Endothelial cell of umbilical vein (primary cell): ENCODE data around the gene PRXL2A. TPM values are rescaled to one million over a fixed set of nuclear protein-coding genes. Genes with fewer than 3 reads are reported as not detected.

ENCODE experiments used
- BruUV-seq: library from RNA; stranded (reverse); fragments of 400-500 nt; replicated peaks from 2 replicates; lab custom pipeline; 2021; lab: Mats Ljungman, UMichigan
- CTCF ChIA-PET: fragments of 300-600, 350-600 bp; sonication (Branson Sonifier 250); formaldehyde crosslinking; loops from one replicate; lab custom pipeline; 2021; ENCODE audit warnings: antibody characterized with exemption, inconsistent platforms; lab: Charles Lee
- POLR2A ChIA-PET: fragments of 300-600, 350-600 bp; sonication (Branson Sonifier 250); formaldehyde crosslinking; loops from one replicate; lab custom pipeline; 2021; ENCODE audit warnings: antibody characterized with exemption, inconsistent platforms; lab: Charles Lee
- DNase-seq: peaks from one replicate; pipeline ENCODE4 v3.0.0-alpha.2; 2011; ENCODE audit warnings: low read depth, low spot score
- FAIRE-seq: peaks from 2 replicates; lab custom pipeline; 2011; peaks lifted over from hg19 to GRCh38; lab: Jason Lieb, UNC
- H2AFZ ChIP-seq: 2 replicates; pipeline ENCODE4 v1.6.0; 2012; ENCODE audit warnings: low read depth, low read length, control low read depth, inconsistent platforms
- H3K27ac ChIP-seq: 2 replicates; pipeline ENCODE4 v1.5.1; 2011; ENCODE audit warnings: low read depth, mild to moderate bottlenecking, control low read depth, low read length, moderate library complexity; ENCODE audit not compliant: insufficient read depth
- H3K27me3 ChIP-seq, 2 experiments: 2 replicates each; pipeline versions ENCODE4 v1.6.0 to v1.6.1; 2011; ENCODE audit warnings: low read length in 2 of 2, mixed read lengths in 1 of 2; ENCODE audit not compliant: control insufficient read depth in 2 of 2, insufficient read depth in 2 of 2
- H3K36me3 ChIP-seq, 2 experiments: 2 replicates in 1 of 2; 3 replicates in 1 of 2; pipeline ENCODE4 v1.5.1; 2011; ENCODE audit warnings: low read length in 2 of 2, mild to moderate bottlenecking in 1 of 2, moderate library complexity in 1 of 2; ENCODE audit not compliant: control insufficient read depth in 2 of 2, insufficient read depth in 2 of 2; ENCODE audit errors: extremely low read depth in 1 of 2
- H3K4me1 ChIP-seq: 3 replicates; pipeline ENCODE4 v1.5.1; 2011; ENCODE audit warnings: mild to moderate bottlenecking, low read length; ENCODE audit not compliant: control insufficient read depth, insufficient read depth; ENCODE audit errors: extremely low read depth
- H3K4me2 ChIP-seq: 2 replicates; pipeline ENCODE4 v1.6.1; 2011; ENCODE audit warnings: low read length, control low read depth, mixed read lengths; ENCODE audit not compliant: insufficient read depth
- H3K4me3 ChIP-seq, 3 experiments: fragments of 200-600 bp in 1 of 3; sonication (generic), shearing (Covaris generic) in 1 of 3; replicated peaks in 1 of 3; 2 replicates each; pipeline ENCODE4 v1.5.1; 2011 to 2016; ENCODE audit warnings: control low read depth in 3 of 3, low read length in 3 of 3, mild to moderate bottlenecking in 2 of 3, inconsistent platforms in 1 of 3, low read depth in 1 of 3, moderate library complexity in 1 of 3; ENCODE audit not compliant: insufficient read depth in 1 of 3
- H3K79me2 ChIP-seq: 2 replicates; pipeline ENCODE4 v1.6.0; 2012; ENCODE audit warnings: low read length, inconsistent platforms; ENCODE audit not compliant: control insufficient read depth, insufficient read depth
- H3K9ac ChIP-seq: replicated peaks from 2 replicates; pipeline ENCODE3; 2011; ENCODE audit warnings: low read length, control low read depth; ENCODE audit not compliant: insufficient read depth; ENCODE audit errors: extremely low read depth
- H3K9me1 ChIP-seq: replicated peaks from 3 replicates; pipeline ENCODE4 v1.6.0; 2011; ENCODE audit warnings: mild to moderate bottlenecking, low read length; ENCODE audit not compliant: control insufficient read depth, insufficient read depth; ENCODE audit errors: extremely low read depth
- H3K9me3 ChIP-seq: replicated peaks from 2 replicates; pipeline ENCODE4 v1.5.1; 2012; ENCODE audit warnings: low read length, inconsistent platforms; ENCODE audit not compliant: control insufficient read depth, insufficient read depth
- H4K20me1 ChIP-seq: replicated peaks from 2 replicates; pipeline ENCODE3; 2011; ENCODE audit warnings: mild to moderate bottlenecking, low read length; ENCODE audit not compliant: control insufficient read depth, insufficient read depth; ENCODE audit errors: extremely low read depth
- EZH2 ChIP-seq: IDR thresholded peaks from 2 replicates; pipeline ENCODE4 v1.6.1; 2012; ENCODE audit warnings: borderline replicate concordance, low read depth, mild to moderate bottlenecking, moderate library complexity, low read length, inconsistent platforms; ENCODE audit not compliant: severe bottlenecking
- FOS ChIP-seq: IDR thresholded peaks from 2 replicates; pipeline ENCODE4 v1.6.1; 2011; ENCODE audit warnings: mild to moderate bottlenecking, low read length, moderate library complexity, borderline replicate concordance; ENCODE audit not compliant: insufficient read depth
- GATA2 ChIP-seq: IDR thresholded peaks from 2 replicates; pipeline ENCODE4 v1.7.0; 2011; ENCODE audit warnings: low read depth, mild to moderate bottlenecking, moderate library complexity, mixed read lengths, low read length; ENCODE audit not compliant: insufficient read length, insufficient read depth
- JUN ChIP-seq: IDR thresholded peaks from 2 replicates; pipeline ENCODE4 v1.6.1; 2011; ENCODE audit warnings: borderline replicate concordance, low read depth; ENCODE audit not compliant: insufficient read length, insufficient read depth
- MYC ChIP-seq: IDR thresholded peaks from one replicate; pipeline ENCODE4 v1.6.1; 2011; ENCODE audit warnings: mild to moderate bottlenecking, low read depth, low read length
- POLR2A ChIP-seq: IDR thresholded peaks from 2 replicates; pipeline ENCODE4 v1.6.1; 2012; ENCODE audit warnings: low read depth, mild to moderate bottlenecking, control low read depth, low read length
- POLR2AphosphoS5 ChIP-seq: IDR thresholded peaks from 2 replicates; pipeline ENCODE4 v1.6.1; 2012; ENCODE audit warnings: low read depth, mild to moderate bottlenecking, control low read depth, low read length, moderate library complexity; ENCODE audit not compliant: insufficient read depth
- dilution Hi-C: fragments of 300-500 bp; cut with MboI; formaldehyde crosslinking; loops from one replicate; pipeline ENCODE4 v1.15.0; 2019; ENCODE audit warnings: low sequenced_read_pairs; ENCODE audit not compliant: extremely low pct_ligation_motif_present
- intact Hi-C: fragments of 100-400 bp; cut with micrococcal nuclease; formaldehyde crosslinking; loops from one replicate; pipeline ENCODE4 v1.10.0; 2022
- polyA plus RNA-seq, 4 experiments: library from polyadenylated mRNA; depleted of rRNA in 3 of 4; stranded (reverse) in 3 of 4; unstranded in 1 of 4; fragments of >200 nt; gene quantifications; 2 replicates each; pipeline versions ENCODE4 v1.2.1 to v1.2.3, GENCODE V29; 2011 to 2012; ENCODE audit warnings: missing spikeins in 1 of 4
- total RNA-seq: library from RNA; stranded (reverse); gene quantifications from 2 replicates; pipeline ENCODE4 v1.2.3, GENCODE V29; 2021
- TF ChIP-seq, protein P1 (sequence below): IDR thresholded peaks from 2 replicates; pipeline ENCODE4 v1.6.1; 2011; ENCODE audit not compliant: insufficient read depth, insufficient read length
- TF ChIP-seq, protein P2 (sequence below), 2 donors: IDR thresholded peaks; 1 replicate in 1 of 2; 2 replicates in 1 of 2; pipeline ENCODE4 v1.5.1; 2011; ENCODE audit warnings: low read length in 2 of 2, mild to moderate bottlenecking in 2 of 2, moderate library complexity in 2 of 2, control low read depth in 1 of 2, inconsistent platforms in 1 of 2, low read depth in 1 of 2; ENCODE audit not compliant: insufficient read depth in 1 of 2; ENCODE audit errors: extremely low read depth in 1 of 2

The PRXL2A gene
- total and polyA plus RNA-seq, 2 donors (not counting 3 experiments of a cell fraction or from before 2014, with no cell fraction given), result 113 to 321 TPM

DNA sequence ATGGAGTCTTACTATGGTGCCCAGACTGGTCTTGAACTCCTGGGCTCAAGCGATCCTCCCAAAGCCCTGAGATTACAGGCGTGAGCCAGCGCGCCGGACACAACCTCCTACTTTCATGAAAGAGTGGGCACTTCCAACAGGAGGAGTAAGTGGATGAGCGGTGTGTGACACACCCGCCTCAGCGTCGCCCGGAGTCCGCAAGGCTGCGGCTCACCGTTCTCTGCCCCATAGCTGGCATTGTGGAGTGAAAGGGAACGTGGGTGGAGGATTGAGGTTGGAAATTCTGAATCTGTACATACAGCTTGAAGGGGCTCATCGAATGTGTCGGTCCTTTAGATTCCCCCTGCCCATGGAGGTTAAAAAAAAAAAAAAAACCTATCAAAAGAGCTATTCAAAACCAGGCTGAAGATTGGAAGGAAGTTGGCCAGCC, 524 bp upstream of the PRXL2A start:
- no peak for TF ChIP-seq POLR2AphosphoS5
- TF ChIP-seq EZH2, result no peak
- no peak for TF ChIP-seq POLR2A
- no peak for TF ChIP-seq GATA2
- no peak for TF ChIP-seq JUN
- TF ChIP-seq, protein P1, sequence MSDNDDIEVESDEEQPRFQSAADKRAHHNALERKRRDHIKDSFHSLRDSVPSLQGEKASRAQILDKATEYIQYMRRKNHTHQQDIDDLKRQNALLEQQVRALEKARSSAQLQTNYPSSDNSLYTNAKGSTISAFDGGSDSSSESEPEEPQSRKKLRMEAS, result no peak
- TF ChIP-seq, protein P2, sequence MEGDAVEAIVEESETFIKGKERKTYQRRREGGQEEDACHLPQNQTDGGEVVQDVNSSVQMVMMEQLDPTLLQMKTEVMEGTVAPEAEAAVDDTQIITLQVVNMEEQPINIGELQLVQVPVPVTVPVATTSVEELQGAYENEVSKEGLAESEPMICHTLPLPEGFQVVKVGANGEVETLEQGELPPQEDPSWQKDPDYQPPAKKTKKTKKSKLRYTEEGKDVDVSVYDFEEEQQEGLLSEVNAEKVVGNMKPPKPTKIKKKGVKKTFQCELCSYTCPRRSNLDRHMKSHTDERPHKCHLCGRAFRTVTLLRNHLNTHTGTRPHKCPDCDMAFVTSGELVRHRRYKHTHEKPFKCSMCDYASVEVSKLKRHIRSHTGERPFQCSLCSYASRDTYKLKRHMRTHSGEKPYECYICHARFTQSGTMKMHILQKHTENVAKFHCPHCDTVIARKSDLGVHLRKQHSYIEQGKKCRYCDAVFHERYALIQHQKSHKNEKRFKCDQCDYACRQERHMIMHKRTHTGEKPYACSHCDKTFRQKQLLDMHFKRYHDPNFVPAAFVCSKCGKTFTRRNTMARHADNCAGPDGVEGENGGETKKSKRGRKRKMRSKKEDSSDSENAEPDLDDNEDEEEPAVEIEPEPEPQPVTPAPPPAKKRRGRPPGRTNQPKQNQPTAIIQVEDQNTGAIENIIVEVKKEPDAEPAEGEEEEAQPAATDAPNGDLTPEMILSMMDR (IDR thresholded peaks at IDR 0.05; ENCODE audit: extremely low read depth in 1 of 2, insufficient read depth in 1 of 2, low read depth in 1 of 2, low read length in 2 of 2), result no peak
- no peak for TF ChIP-seq FOS
- TF ChIP-seq MYC, result no peak
- H3K4me2 ChIP-seq, result peak overlapping the region; percentile 85
- no peaks in the 10 kb centered on the region for H4K20me1 ChIP-seq
- H3K9ac ChIP-seq, result peak overlapping the region; percentile 88
- H3K27ac ChIP-seq, result peak overlapping the region; percentile 93
- DNase-seq (peak; percentile 79), FAIRE-seq (no peak)
- no peaks in the 10 kb centered on the region for H3K27me3 ChIP-seq
- peak overlapping the region; percentile 16 for H2AFZ ChIP-seq
- intact Hi-C loops (loop anchor here (1.0 kb wide), 1 partner anchor 25 kb away; no protein-coding TSS in a partner anchor), dilution Hi-C loops (no loop called here)
- H3K4me3 ChIP-seq, result peak overlapping the region; percentile 81 to 89 (median 87)
- H3K9me3 ChIP-seq, result no peaks in the 10 kb centered on the region
- BruUV-seq, result TSS peak; percentile 81
- H3K79me2 ChIP-seq, result peaks cover 34% of the 10 kb centered on the region
- ChIA-PET POLR2A (interaction anchor here (0.6 to 1.8 kb wide), 7 partner anchors 17 to 1017 kb away, joined by 3 to 6 read pairs (median 4); no protein-coding TSS in a partner anchor), CTCF (interaction anchor here (0.6 to 1.8 kb wide), 17 partner anchors 11 to 255 kb away, joined by 3 to 15 read pairs (median 5); no protein-coding TSS in a partner anchor)
- H3K36me3 ChIP-seq, result no peaks in the 10 kb centered on the region
- H3K9me1 ChIP-seq, result no peaks in the 10 kb centered on the region
- H3K4me1 ChIP-seq, result peaks cover 36% of the 10 kb centered on the region
